ENCODE results near the gene RGS19. TPM values are rescaled to one million over a fixed set of nuclear protein-coding genes. Genes with fewer than 3 reads are reported as not detected.

RGS19 gene
- total and polyA plus RNA-seq, 2 of the 8 experiments (the other 6 are each of a cell fraction or from before 2014, with no cell fraction given): 12.7 to 16.8 TPM

DNA sequence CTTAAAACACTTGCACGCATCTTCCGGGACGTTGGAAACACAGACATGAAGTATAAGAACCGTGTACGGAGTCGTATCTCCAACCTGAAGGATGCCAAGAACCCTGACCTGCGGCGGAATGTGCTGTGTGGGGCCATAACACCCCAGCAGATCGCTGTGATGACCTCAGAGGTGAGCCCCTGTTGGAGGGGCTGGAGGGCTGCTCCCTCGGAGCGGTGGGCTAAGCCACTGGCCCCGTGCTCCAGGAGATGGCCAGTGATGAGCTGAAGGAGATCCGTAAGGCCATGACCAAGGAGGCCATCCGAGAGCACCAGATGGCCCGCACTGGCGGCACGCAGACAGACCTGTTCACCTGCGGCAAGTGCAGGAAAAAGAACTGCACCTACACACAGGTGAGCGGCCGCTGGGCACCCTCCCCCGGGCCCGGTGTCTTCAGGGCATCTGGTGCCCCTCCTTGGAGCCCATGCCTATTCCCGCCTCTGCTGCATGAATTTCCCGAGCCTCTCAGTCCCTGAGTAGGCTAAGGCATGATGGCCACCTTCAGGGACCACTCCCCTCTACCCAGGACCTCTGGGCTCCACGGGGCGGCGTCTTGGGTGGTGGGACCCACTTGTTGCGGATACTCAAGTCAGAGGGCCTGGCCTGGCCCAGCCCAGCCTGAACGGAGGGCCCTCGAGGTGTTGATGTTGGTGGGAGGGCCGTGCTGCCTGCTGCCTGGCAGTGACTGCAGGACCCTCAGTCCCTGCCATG lies 8.9 kb downstream of the RGS19 start:
- Histone ChIP-seq H3K4ac (replicated peaks; ENCODE audit: insufficient read length, low read depth, low read length) (no peak overlapping the region), H3K23me2 (ENCODE audit: low read depth, low read length) (no peaks in the 10 kb centered on the region), H2BK120ac (replicated peaks; ENCODE audit: low read depth, low read length) (no peak overlapping the region), H3K36me3 (ENCODE audit: control insufficient read depth in 2 of 4, insufficient read depth in 4 of 4, low read length in 3 of 4) (peaks cover 0 to 8% (median 3%) of the 10 kb centered on the region in 4 experiments; a peak in 3 of 8 replicates), H3K9ac (replicated peaks in 1 of 4; ENCODE audit: extremely low read depth in 1 of 4, low read depth in 3 of 4, low read length in 3 of 4) (no peak overlapping the region), H2AFZ (ENCODE audit: low read length) (no peak overlapping the region), H3K23ac (ENCODE audit: insufficient read length) (no peak overlapping the region), H4K20me1 (replicated peaks in 1 of 2; ENCODE audit: control insufficient read depth in 1 of 2, insufficient read depth in 2 of 2, low read length in 2 of 2) (peaks cover 2 to 10% of the 10 kb centered on the region in 2 experiments), H4K5ac (ENCODE audit: insufficient read length, low read depth, low read length) (no peak overlapping the region), H4K8ac (ENCODE audit: extremely low read depth, insufficient read depth, low read length) (no peak overlapping the region), H3K14ac (ENCODE audit: insufficient read length) (no peak overlapping the region), H3K9me3 (ENCODE audit: insufficient read depth in 2 of 2, low read depth in 1 of 2, low read length in 1 of 2) (no peaks in the 10 kb centered on the region), H3K56ac (replicated peaks; ENCODE audit: insufficient read length, low read depth, low read length) (no peak overlapping the region), H3K18ac (ENCODE audit: extremely low read depth, low read length) (no peak overlapping the region), H3K27ac (ENCODE audit: low read depth, low read length) (no peak overlapping the region), H3K27me3 (replicated peaks in 1 of 4; ENCODE audit: control insufficient read depth in 3 of 4, extremely low read depth in 1 of 4, insufficient read depth in 3 of 4, low read length in 3 of 4) (no peaks in the 10 kb centered on the region), H3K4me3 (ENCODE audit: extremely low read depth in 1 of 4, insufficient read depth in 2 of 4, low read depth in 3 of 4, low read length in 4 of 4) (no peak overlapping the region), H3K4me1 (replicated peaks in 1 of 4; ENCODE audit: control insufficient read depth in 3 of 4, insufficient read depth in 4 of 4, low read length in 3 of 4) (peaks cover 0 to 16% (median 5%) of the 10 kb centered on the region in 4 experiments; a peak in 6 of 7 replicates), H3K79me2 (ENCODE audit: control insufficient read depth in 1 of 2, insufficient read depth in 2 of 2, low read length in 2 of 2) (no peaks in the 10 kb centered on the region), H2BK15ac (ENCODE audit: low read length) (peak overlapping the region; percentile 81; the same call in 1 of the 2 replicates), H4K91ac (replicated peaks; ENCODE audit: insufficient read length, low read length) (no peak overlapping the region), H3K79me1 (ENCODE audit: low read depth, low read length) (0 out of 2 replicates have a peak, but pooled peaks cover 3% of the 10 kb centered on the region), H2BK20ac (ENCODE audit: low read length) (0 out of 2 replicates have a peak overlapping the region, but pooled peaks have one; percentile 61), H2AK5ac (ENCODE audit: low read depth, low read length) (no peak overlapping the region), H3K4me2 (ENCODE audit: insufficient read depth in 1 of 2, low read depth in 2 of 2, low read length in 2 of 2) (no peak overlapping the region), H2BK12ac (ENCODE audit: low read depth, low read length) (peak overlapping the region; percentile 60; the same call in 1 of the 2 replicates), H2BK5ac (ENCODE audit: low read depth, low read length) (peak overlapping the region; percentile 66)
- DNase-seq (ENCODE audit: low read depth in 1 of 2, low spot score in 2 of 2) (no peak), FAIRE-seq (no peak)
- ChIA-PET CTCF (ENCODE audit: partially characterized antibody) (interaction anchor here (0.6 to 3.1 kb wide), 12 partner anchors 10 to 532 kb away, joined by 3 to 33 read pairs (median 6); partner anchors contain the start of genes LKAAEAR1, OPRL1 and RGS19), POLR2A (ENCODE audit: partially characterized antibody) (interaction anchor here (1.7 kb wide), 2 partner anchors 13 to 31 kb away, joined by 4 to 6 read pairs; partner anchors contain the start of gene LKAAEAR1)
- WGBS, 2 experiments (ENCODE audit: extremely low coverage in 1 of 2, insufficient coverage in 1 of 2, insufficient read length in 1 of 2, insufficient replicate concordance in 2 of 2, low coverage in 1 of 2, low lambda C conversion rate in 2 of 2, missing lambda C conversion rate in 1 of 2): 92% methylated on average over 31 of the region's 31 CpGs; no CpG with 5 or more reads in 1 of the 2 experiments
- TF ChIP-seq SIX5 (IDR thresholded peaks at IDR 0.05; ENCODE audit: low read depth, low read length) (no peak), CHD1 (IDR thresholded peaks at IDR 0.05; ENCODE audit: low read depth, low read length) (no peak), HDAC6 (IDR thresholded peaks at IDR 0.05; ENCODE audit: low read depth, low read length) (no peak), JUND (IDR thresholded peaks at IDR 0.05; ENCODE audit: low read length) (no peak), SAP30 (IDR thresholded peaks at IDR 0.05; ENCODE audit: insufficient read depth, insufficient replicate concordance, low read length) (no peak), TBP (IDR thresholded peaks at IDR 0.05; ENCODE audit: low read depth, low read length) (no peak), ZNF274 (IDR thresholded peaks at IDR 0.05; ENCODE audit: borderline replicate concordance, extremely low read depth, low read length) (no peak), POLR2AphosphoS5 (IDR thresholded peaks at IDR 0.05; ENCODE audit: low read depth, low read length) (no peak), MAFK (IDR thresholded peaks at IDR 0.05; ENCODE audit: low read depth, low read length) (no peak), CBX8 (IDR thresholded peaks at IDR 0.05; ENCODE audit: borderline replicate concordance, low read depth, low read length) (no peak)
- TF ChIP-seq, protein P1, sequence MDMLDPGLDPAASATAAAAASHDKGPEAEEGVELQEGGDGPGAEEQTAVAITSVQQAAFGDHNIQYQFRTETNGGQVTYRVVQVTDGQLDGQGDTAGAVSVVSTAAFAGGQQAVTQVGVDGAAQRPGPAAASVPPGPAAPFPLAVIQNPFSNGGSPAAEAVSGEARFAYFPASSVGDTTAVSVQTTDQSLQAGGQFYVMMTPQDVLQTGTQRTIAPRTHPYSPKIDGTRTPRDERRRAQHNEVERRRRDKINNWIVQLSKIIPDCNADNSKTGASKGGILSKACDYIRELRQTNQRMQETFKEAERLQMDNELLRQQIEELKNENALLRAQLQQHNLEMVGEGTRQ (IDR thresholded peaks at IDR 0.05; ENCODE audit: low read length): no peak
